IMR-90 (cell line): ENCODE data around the gene SOX9. TPM values are rescaled to one million over a fixed set of nuclear protein-coding genes. Genes with fewer than 3 reads are reported as not detected.

Source experiments
- ATAC-seq: fragments of 200-7000 bp; cut with Tn5 transposase; 2 replicates; pipeline ENCODE4 v1.9.1; 2020; ENCODE audit warnings: low read depth, mild to moderate bottlenecking, moderate library complexity
- BruUV-seq: library from RNA; stranded (reverse); fragments of 400-500 nt; replicated peaks from 2 replicates; lab custom pipeline; 2021; lab: Mats Ljungman, UMichigan
- CTCF ChIA-PET: fragments of 300-600 bp; formaldehyde crosslinking; extraction: SDS; loops from one replicate; lab custom pipeline; 2021; ENCODE audit warnings: antibody characterized with exemption; lab: Yijun Ruan, JAX
- POLR2A ChIA-PET: fragments of 300-600 bp; sonication (Branson Sonifier 250); formaldehyde crosslinking; loops from one replicate; lab custom pipeline; 2022; ENCODE audit warnings: antibody characterized with exemption; ENCODE audit not compliant: unreplicated experiment; lab: Charles Lee
- DNase-seq: peaks from one replicate; pipeline ENCODE4 v3.0.0; 2013
- H2AFZ ChIP-seq: replicated peaks from 2 replicates; pipeline ENCODE3; 2013; ENCODE audit warnings: low read length, mild to moderate bottlenecking; ENCODE audit not compliant: poor library complexity
- H2AK5ac ChIP-seq: 2 replicates; pipeline ENCODE4 v1.6.1; 2013; ENCODE audit warnings: low read depth, low read length, inconsistent platforms
- H2AK9ac ChIP-seq: replicated peaks from 2 replicates; pipeline ENCODE3; 2013; ENCODE audit warnings: mild to moderate bottlenecking, low read depth, low read length, moderate library complexity; ENCODE audit not compliant: poor library complexity
- H2BK120ac ChIP-seq: 2 replicates; pipeline ENCODE4 v1.6.1; 2013; ENCODE audit warnings: low read depth, low read length, inconsistent platforms
- H2BK15ac ChIP-seq: 3 replicates; pipeline ENCODE4 v1.6.1; 2013; ENCODE audit warnings: low read depth, low read length, inconsistent platforms
- H2BK20ac ChIP-seq: 2 replicates; pipeline ENCODE4 v1.6.1; 2013; ENCODE audit warnings: low read depth, mild to moderate bottlenecking, inconsistent platforms, low read length, moderate library complexity
- H2BK5ac ChIP-seq: 2 replicates; pipeline ENCODE4 v1.6.1; 2013; ENCODE audit warnings: mild to moderate bottlenecking, low read depth, low read length, inconsistent platforms; ENCODE audit not compliant: poor library complexity, severe bottlenecking
- H3K14ac ChIP-seq: replicated peaks from 2 replicates; pipeline ENCODE4 v1.6.1; 2013; ENCODE audit warnings: low read depth, low read length, inconsistent platforms
- H3K18ac ChIP-seq: 2 replicates; pipeline ENCODE4 v1.6.1; 2013; ENCODE audit warnings: low read depth, low read length, control low read depth
- H3K23ac ChIP-seq: 2 replicates; pipeline ENCODE4 v1.6.1; 2013; ENCODE audit warnings: low read depth, low read length, inconsistent platforms
- H3K27ac ChIP-seq: 2 replicates; pipeline ENCODE4 v1.5.1; 2013; ENCODE audit warnings: mild to moderate bottlenecking, control low read depth, low read length; ENCODE audit not compliant: insufficient read depth
- H3K27me3 ChIP-seq: 2 replicates; pipeline ENCODE4 v1.6.1; 2013; ENCODE audit warnings: low read length; ENCODE audit not compliant: control insufficient read depth, insufficient read depth
- H3K36me3 ChIP-seq: 2 replicates; pipeline ENCODE4 v1.6.1; 2013; ENCODE audit warnings: low read length, mixed read lengths; ENCODE audit not compliant: control insufficient read depth, insufficient read depth
- H3K4ac ChIP-seq: 2 replicates; pipeline ENCODE4 v1.6.1; 2013; ENCODE audit warnings: low read depth, low read length, inconsistent platforms
- H3K4me1 ChIP-seq: 2 replicates; pipeline ENCODE4 v1.6.1; 2013; ENCODE audit warnings: low read length, mixed read lengths; ENCODE audit not compliant: control insufficient read depth, insufficient read depth
- H3K4me2 ChIP-seq: 2 replicates; pipeline ENCODE4 v1.6.1; 2013; ENCODE audit warnings: low read depth, mild to moderate bottlenecking, control low read depth, low read length, moderate library complexity
- H3K4me3 ChIP-seq: 2 replicates; pipeline ENCODE4 v1.5.1; 2013; ENCODE audit warnings: low read depth, mild to moderate bottlenecking, control low read depth, low read length, moderate library complexity; ENCODE audit not compliant: insufficient read depth
- H3K56ac ChIP-seq: 2 replicates; pipeline ENCODE4 v1.6.1; 2013; ENCODE audit warnings: low read length, inconsistent platforms; ENCODE audit not compliant: insufficient read depth; ENCODE audit errors: extremely low read depth
- H3K79me1 ChIP-seq, 2 experiments: 2 replicates each; pipeline ENCODE4 v1.6.1; 2013; ENCODE audit warnings: low read length in 2 of 2, inconsistent platforms in 1 of 2, low read depth in 1 of 2
- H3K9ac ChIP-seq: 2 replicates; pipeline ENCODE4 v1.6.1; 2013; ENCODE audit warnings: low read depth, low read length, control low read depth
- H3K9me1 ChIP-seq: 2 replicates; pipeline ENCODE4 v1.6.1; 2013; ENCODE audit warnings: low read length, inconsistent platforms; ENCODE audit not compliant: insufficient read depth
- H3K9me3 ChIP-seq: 2 replicates; pipeline ENCODE4 v1.6.1; 2013; ENCODE audit warnings: low read length; ENCODE audit not compliant: control insufficient read depth, insufficient read depth
- H4K20me1 ChIP-seq: 2 replicates; pipeline ENCODE4 v1.6.1; 2013; ENCODE audit warnings: low read length, inconsistent platforms; ENCODE audit not compliant: insufficient read depth
- H4K5ac ChIP-seq: 2 replicates; pipeline ENCODE4 v1.6.1; 2013; ENCODE audit warnings: mild to moderate bottlenecking, low read depth, low read length, control low read depth
- H4K8ac ChIP-seq, 2 experiments: 2 replicates each; pipeline ENCODE4 v1.6.1; 2013; ENCODE audit warnings: low read depth in 2 of 2, low read length in 2 of 2, control low read depth in 1 of 2, inconsistent platforms in 1 of 2
- H4K91ac ChIP-seq: 2 replicates; pipeline ENCODE4 v1.6.1; 2013; ENCODE audit warnings: low read depth, low read length, inconsistent platforms; ENCODE audit not compliant: insufficient read depth
- BHLHE40 ChIP-seq: fragments of 150-350 bp; IDR thresholded peaks from 2 replicates; pipeline ENCODE4 v1.6.1; 2016; ENCODE audit warnings: mild to moderate bottlenecking, low read depth, low read length
- CEBPB ChIP-seq: IDR thresholded peaks from 2 replicates; pipeline ENCODE4 v1.6.1; 2012; ENCODE audit warnings: low read depth, low read length, improper control_type of control experiment
- CHD1 ChIP-seq: IDR thresholded peaks from 2 replicates; pipeline ENCODE4 v1.6.1; 2012; ENCODE audit warnings: low read depth, low read length, improper control_type of control experiment
- CTCF ChIP-seq: conservative IDR thresholded peaks from 2 replicates; pipeline ENCODE4 v1.5.1; 2012; ENCODE audit warnings: mild to moderate bottlenecking, low read depth, low read length, improper control_type of control experiment
- FOS ChIP-seq: fragments of 150-350 bp; IDR thresholded peaks from 2 replicates; pipeline ENCODE4 v1.6.1; 2016; ENCODE audit warnings: low read depth, low read length
- MAFK ChIP-seq: IDR thresholded peaks from 2 replicates; pipeline ENCODE4 v1.6.1; 2012; ENCODE audit warnings: low read depth, low read length, improper control_type of control experiment
- MAZ ChIP-seq: IDR thresholded peaks from 2 replicates; pipeline ENCODE4 v1.6.1; 2012; ENCODE audit warnings: low read depth, mild to moderate bottlenecking, low read length, improper control_type of control experiment, moderate library complexity, borderline replicate concordance
- NFE2L2 ChIP-seq: fragments of 150-350 bp; IDR thresholded peaks from 2 replicates; pipeline ENCODE4 v1.6.1; 2016; ENCODE audit warnings: low read depth, mild to moderate bottlenecking, low read length
- POLR2A ChIP-seq: IDR thresholded peaks from 2 replicates; pipeline ENCODE4 v1.6.1; 2012; ENCODE audit warnings: mild to moderate bottlenecking, low read depth, low read length
- RAD21 ChIP-seq: IDR thresholded peaks from 2 replicates; pipeline ENCODE4 v1.6.1; 2012; ENCODE audit warnings: low read length, improper control_type of control experiment
- RFX5 ChIP-seq: IDR thresholded peaks from 2 replicates; pipeline ENCODE4 v1.8.0; 2012; ENCODE audit warnings: low read depth, mild to moderate bottlenecking, low read length, moderate library complexity
- SMC3 ChIP-seq: fragments of 150-350 bp; IDR thresholded peaks from 2 replicates; pipeline ENCODE4 v1.6.1; 2016; ENCODE audit warnings: low read depth, mild to moderate bottlenecking, antibody characterized with exemption, low read length, moderate library complexity
- USF2 ChIP-seq: fragments of 150-350 bp; IDR thresholded peaks from 2 replicates; pipeline ENCODE4 v1.6.1; 2017; ENCODE audit warnings: mild to moderate bottlenecking, antibody characterized with exemption, low read length, low read depth
- WGBS, 2 experiments: methylation state at CpG; one replicate each; pipeline versions ENCODE4 v1.1.5 to v1.1.7; 2013; ENCODE audit warnings: missing lambda C conversion rate in 2 of 2; ENCODE audit not compliant: insufficient read length in 1 of 2; ENCODE audit errors: extremely low coverage in 2 of 2; 5-methylcytosine and 5-hydroxymethylcytosine counted together
- dilution Hi-C: fragments of 300-500 bp; cut with HindIII; formaldehyde crosslinking; loops from one replicate; pipeline ENCODE4 v1.14.3; 2018; ENCODE audit warnings: low sequenced_read_pairs; ENCODE audit not compliant: unreplicated experiment
- in situ Hi-C: fragments of 300-500 bp; cut with MboI; formaldehyde crosslinking; loops from 3 replicates; pipeline ENCODE4 v1.14.3; 2019; ENCODE audit warnings: low sequenced_read_pairs, inconsistent platforms, mixed read lengths
- intact Hi-C: fragments of 100-400 bp; cut with micrococcal nuclease; formaldehyde crosslinking; loops from 2 replicates; pipeline ENCODE4 v1.10.0; 2022
- polyA plus RNA-seq, 3 experiments: library from polyadenylated mRNA; depleted of rRNA; stranded (reverse); fragments of >200 nt; gene quantifications; 2 replicates each; pipeline ENCODE4 v1.2.3, GENCODE V29; 2012; ENCODE audit warnings: low replicate concordance in 1 of 3
- total RNA-seq: library from RNA; depleted of rRNA; stranded (reverse); fragments of >200 nt; gene quantifications from 2 replicates; pipeline ENCODE4 v1.2.3, GENCODE V29; 2012

Gene SOX9
- total and polyA plus RNA-seq, 2 of the 4 experiments (the other 2 are of a cell fraction) = 4.1 to 12.7 TPM

GRCh38 chr17:72090108-72090507 lies 30.7 kb upstream of the SOX9 start:
- Histone ChIP-seq H3K9me1 (0 out of 2 replicates have a peak, but pooled peaks cover 4% of the 10 kb centered on the region), H3K27ac (no peak overlapping the region), H2BK15ac (no peak overlapping the region), H2BK5ac (no peak overlapping the region), H3K56ac (no peak overlapping the region), H3K4ac (no peak overlapping the region), H4K20me1 (no peaks in the 10 kb centered on the region), H3K79me1 (no peaks in the 10 kb centered on the region), H4K5ac (no peak overlapping the region), H3K14ac (no peak overlapping the region), H3K18ac (no peak overlapping the region), H2AFZ (no peak overlapping the region), H2BK120ac (no peak overlapping the region), H2BK20ac (no peak overlapping the region), H3K27me3 (peaks cover 6% of the 10 kb centered on the region), H4K8ac (no peak overlapping the region), H3K23ac (no peak overlapping the region), H2AK5ac (no peak overlapping the region), H4K91ac (no peak overlapping the region), H3K9ac (no peak overlapping the region), H3K36me3 (no peaks in the 10 kb centered on the region), H2AK9ac (no peak overlapping the region), H3K4me3 (no peak overlapping the region), H3K4me2 (no peak overlapping the region), H3K9me3 (no peaks in the 10 kb centered on the region), H3K4me1 (no peaks in the 10 kb centered on the region)
- WGBS, 2 experiments = 60% methylated on average over 1 of the region's 1 CpG; no CpG with 5 or more reads in 1 of the 2 experiments
- in situ Hi-C loops = no loop called here
- BruUV-seq = no TSS peak
- CTCF ChIA-PET = interaction anchor here (0.6 to 0.7 kb wide), 3 partner anchors 9 to 88 kb away, joined by 3 to 4 read pairs (median 3); no protein-coding TSS in a partner anchor
- POLR2A ChIA-PET = no interaction called here
- TF ChIP-seq RFX5 (no peak), RAD21 (no peak), BHLHE40 (no peak), MAZ (no peak), SMC3 (no peak), FOS (no peak), CEBPB (no peak), CTCF (no peak), MAFK (no peak), NFE2L2 (no peak), POLR2A (no peak), CHD1 (no peak), USF2 (no peak)
- DNase-seq (no peak), ATAC-seq (peak; percentile 44)
- dilution Hi-C loops = no loop called here
- intact Hi-C loops = no loop called here
